Fibroblast of the conjunctiva (primary cell): ENCODE results near the gene UBASH3B.
"Not testable (repeated sequence)": the region's sequence is repeated elsewhere in the genome, so short reads cannot be mapped to it uniquely, and the experiment has no call there.

ENCODE experiments used
- DNase-seq: peaks from one replicate; pipeline ENCODE4 v3.0.0-alpha.2; 2010; ENCODE audit warnings: low read depth

The UBASH3B gene

DNA sequence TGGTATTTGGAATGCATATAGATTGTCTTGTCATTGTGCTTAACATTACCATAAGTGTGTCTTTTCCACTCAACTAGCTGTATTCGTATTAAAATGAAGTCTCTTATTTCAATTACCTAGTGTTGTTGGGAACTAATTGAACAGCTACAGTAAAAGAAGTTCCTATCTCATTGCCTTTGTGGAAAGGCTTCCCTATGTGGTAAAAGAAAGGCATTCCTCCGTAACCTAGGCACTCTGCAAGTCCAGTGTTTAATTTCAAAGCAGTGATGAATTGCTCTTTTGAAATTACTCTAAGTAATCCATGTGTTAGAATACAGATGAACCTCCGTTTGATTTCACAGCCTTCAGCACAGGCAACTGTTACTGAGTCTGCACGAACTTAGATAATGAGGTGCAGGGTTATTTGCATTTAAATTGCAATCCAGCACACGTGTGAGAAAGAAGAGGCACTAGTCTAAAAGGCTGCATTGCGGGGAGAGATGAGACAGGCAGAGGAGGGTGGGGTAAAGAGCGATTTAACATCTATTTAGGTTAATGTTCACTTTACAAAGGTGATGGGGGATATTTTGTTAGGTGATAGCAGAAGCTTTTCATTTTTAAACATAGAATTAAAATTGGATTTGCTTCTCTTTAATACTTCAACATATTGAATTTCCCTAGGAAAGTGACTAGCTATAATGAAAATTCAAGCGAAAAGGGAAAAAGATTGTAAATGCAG is 157.8 kb downstream of the UBASH3B start:
- DNase-seq: no peak

DNA sequence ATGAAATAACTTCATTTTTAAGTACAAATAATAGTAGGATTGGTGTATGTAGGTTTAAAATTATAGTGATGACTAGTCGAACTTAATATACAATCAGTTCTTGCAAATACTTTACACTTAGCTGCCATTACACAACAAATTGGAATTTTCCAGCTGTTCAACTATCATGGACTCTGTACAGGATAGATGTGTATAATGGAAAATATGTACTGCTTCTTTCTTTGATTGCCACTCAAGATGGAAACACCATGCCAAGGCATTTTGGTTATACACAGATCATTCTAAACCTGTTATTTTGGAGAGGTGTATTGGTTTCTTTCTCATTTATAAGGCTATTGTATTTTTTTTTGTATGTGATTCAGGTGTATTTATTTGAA is 158.4 kb downstream of the UBASH3B start:
- no peak for DNase-seq

DNA sequence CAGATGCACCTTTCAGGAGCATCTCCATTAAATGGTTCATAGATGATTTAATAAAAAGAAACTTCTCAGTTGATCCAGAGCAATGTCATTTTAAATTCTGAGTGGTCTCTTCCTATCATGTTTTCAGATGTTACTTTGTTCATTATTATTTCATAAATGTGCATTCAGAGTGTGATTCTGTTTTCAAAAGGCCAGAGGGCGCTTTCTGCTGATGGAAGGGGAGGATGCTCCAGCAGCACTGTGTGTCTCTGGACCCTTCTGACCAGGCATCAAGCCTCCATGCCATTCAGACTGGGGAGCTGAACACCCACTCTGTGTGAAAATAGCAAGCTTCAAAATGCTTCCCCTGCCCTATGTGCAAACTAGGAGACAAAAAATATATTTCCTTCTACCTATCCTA is 158.9 kb downstream of the UBASH3B start:
- no peak for DNase-seq

DNA sequence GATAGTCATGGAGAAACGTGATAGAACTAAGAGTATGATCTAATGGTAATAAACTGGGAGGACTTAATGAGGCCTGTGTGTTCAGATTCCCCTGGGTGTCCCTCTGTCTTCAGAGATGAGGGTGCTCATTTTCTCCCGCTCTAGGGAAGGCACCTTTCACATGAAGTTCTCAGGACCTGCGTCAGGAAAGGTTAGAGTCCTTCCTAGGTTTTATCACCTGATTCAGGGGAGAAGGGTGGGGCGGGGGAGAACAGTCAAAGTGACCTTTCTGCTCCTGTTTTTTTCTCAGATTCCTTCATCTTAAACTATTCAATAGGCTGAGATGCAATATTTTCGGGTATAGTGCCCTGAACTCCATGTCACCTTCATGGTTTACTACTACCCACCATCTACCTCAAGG is 160.4 kb downstream of the UBASH3B start:
- DNase-seq: no peak

DNA sequence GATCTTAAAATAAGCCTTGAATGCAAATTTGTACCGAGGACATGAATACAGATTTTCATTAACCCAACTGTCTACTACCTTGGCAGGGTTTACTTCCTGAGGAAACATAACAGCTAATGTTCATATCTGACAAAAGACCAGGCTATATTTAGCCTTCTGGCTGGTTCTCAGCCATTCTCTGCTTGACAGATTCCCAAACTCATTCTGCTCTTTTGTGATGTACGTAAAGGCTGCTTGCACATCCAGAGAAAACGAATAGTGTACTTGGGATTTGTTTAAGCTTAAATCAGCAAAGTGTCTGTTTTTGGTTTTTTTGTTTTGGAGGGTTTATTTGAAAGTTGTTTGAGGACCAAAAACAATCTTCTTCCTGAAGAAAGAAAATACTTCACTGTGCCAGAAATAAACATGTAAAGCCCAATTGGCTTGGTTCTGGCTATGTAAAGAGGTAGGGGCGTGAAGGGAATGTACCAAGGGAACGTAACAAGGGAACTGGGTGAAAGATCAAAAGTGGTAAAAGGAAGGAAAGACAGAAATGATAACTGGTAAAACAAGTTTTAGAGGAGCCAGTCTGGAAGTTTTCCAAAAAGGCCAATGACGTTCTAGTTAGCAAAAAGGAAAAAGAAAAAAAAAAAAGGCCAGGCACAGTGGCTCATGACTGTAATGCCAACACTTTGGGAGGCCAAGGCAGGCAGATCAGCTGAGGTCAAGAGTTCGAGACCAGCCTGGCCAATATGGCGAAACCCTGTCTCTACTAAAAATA is 161.4 kb downstream of the UBASH3B start:
- no peak for DNase-seq

DNA sequence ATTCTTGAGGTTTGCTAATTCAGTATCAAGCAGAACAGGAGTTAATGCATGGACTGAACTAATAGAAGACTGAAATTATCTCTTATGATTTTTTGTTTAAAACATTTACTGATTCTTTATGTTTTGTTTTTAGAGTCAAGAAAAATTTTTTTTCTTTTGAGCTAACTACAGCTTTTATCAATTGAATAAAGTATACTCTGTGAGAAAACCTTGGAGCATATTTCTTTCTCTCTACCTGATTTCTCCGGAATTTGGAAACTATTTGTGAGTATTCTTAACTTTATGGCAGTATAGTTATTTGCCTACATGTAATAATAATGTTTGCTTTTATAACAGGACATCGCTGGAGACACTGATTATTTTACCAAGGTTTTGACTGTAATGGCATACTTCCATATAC is 164.6 kb downstream of the UBASH3B start:
- no peak for DNase-seq

DNA sequence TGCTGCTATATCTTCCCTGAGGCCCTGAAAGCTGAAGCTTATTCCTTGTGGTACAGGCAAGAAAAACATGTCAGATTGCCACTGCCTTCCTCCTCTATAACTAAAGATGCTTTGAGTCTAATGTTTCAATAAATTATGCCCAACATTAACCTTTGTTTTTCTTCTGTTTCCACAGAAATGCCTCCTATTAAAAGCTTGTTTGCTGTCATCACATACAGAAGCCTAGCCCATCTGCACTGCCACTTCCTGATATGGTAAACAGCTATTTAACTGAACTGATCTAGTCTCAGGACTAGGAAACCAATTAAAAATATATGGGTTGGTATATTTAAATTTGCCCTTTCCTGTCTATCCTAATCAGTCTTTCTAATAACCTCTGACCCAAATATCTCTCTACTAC is 165.6 kb downstream of the UBASH3B start:
- no peak for DNase-seq

DNA sequence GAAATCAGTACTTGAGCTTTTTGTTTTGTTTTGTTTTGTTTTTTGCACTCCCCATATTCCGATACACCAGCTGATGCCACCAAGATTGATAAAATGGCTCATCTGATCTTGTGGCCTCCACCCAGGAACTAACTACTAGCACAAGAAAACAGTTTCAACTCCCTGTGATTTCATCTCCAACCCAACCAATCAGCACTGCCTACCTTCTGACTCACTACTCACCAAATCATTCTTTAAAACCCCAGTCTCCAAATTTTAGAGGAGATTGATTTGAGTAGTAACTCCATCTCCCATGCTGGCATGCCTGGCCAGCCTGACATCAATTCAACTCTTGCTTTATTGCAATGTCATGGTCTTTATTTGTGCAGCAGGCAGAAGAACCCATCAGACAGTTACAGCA is 166.7 kb downstream of the UBASH3B start:
- DNase-seq: no peak

DNA sequence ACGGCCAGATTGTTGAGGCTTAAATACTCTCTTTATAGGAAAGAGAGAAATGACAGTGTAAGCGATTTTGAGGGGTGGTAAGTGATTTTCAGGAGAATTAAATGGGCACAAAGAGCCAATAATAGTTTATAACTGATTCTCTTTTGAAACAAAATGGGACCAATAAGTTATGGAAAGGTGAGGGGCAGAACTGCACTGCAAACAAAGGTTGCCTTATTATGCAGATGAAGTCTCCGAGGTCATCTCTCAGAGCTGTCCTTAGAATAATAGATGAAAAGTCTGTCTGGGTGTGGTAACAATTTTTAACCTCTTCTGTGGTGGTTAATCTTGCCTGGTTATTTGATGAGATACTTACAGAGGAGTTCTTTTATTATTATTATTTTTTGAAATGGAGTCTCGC is 168.0 kb downstream of the UBASH3B start:
- DNase-seq: no peak

DNA sequence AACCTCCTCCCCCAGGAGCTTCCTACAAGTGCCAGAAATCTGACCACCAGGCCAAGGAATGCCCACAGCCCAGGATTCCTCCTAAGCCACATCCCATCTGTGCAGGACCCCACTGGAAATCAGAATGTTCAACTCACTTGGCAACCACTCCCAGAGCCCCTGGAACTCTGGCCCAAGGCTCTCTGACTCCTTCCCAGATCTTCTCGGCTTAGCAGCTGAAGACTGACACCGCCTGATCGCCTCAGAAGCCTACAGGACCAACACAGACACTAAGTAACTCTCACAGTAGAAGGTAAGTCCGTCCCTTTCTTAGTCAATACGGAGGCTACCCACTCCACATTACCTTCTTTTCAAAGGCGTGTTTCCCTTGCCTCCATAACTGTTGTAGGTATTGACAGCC is 173.8 kb downstream of the UBASH3B start:
- not testable (repeated sequence) for DNase-seq

DNA sequence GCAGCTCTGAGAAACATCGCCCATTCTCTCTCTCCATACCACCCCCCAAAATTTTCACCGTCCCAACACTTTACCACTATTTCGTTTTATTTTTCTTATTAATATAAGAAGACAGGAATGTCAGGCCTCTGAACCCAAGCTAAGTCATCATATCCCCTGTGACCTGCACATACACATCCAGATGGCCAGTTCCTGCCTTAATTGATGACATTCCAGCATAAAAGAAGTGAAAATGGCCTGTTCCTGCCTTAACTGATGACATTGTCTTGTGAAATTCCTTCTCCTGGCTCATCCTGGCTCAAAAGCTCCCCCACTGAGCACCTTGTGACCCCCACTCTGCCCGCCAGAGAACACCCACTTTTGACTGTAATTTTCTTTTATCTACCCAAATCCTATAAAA is 176.8 kb downstream of the UBASH3B start:
- DNase-seq: not testable (repeated sequence)

DNA sequence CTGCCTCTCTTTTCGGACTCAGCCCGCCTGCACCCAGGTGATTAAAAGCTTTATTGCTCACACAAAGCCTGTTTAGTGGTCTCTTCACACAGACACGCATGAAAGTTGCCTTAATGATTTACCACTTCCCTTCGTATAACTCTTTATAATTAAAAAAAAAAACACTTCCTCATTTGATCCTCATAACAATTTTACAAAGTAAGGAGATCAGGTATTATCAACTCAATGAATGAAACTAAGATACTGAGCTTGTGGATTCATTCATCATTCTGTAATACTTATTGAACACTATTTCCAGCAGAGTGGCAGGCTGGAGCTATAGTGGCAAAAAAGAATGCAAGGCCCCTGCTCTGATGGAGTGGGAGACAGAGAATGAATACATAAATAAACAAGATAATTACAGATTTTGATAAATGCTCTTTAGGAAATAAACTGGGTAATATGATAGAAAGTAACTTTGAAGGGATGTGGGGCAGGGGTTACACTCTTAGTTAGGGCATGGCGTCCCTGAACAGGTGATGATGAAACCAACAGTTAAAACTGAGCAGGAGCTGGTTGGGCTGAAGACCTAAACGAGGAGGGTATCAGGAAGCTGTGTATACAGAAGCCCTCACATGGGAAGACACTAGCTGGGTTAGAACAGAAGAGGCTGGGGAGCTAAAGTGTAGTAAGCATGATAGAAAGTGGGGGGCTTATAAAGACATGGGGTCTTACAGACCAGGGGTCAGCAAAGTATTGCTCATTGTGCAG is 177.4 kb downstream of the UBASH3B start:
- DNase-seq: no peak

DNA sequence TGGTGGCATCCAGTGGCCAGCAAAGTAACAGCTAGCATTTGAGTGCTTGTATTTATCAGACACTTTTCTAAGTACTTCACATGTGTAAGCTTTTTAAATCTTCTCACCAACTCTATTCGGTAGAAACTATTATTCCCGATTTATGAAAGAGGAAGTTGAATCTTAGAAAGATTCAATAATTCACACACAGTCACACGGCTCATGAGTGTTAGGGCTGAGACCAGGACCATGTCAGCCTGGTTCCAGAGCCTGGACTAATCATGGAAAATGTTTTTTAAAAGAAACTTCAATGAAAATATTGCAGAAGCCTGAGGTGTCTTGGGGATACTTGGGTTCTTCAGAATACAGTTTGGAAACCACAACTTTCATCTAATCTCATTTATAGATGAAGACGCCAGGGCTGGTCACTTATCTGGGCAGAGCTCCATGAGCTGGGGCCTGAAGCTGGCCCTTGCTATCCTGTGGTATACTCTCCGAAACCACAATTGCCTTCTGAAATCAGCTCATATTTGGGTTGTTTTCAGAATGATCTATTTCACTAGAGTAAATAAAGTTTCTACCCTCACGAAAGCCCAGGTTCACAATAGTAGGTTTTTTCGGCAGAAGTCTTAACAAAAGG is 178.4 kb downstream of the UBASH3B start:
- DNase-seq: no peak

DNA sequence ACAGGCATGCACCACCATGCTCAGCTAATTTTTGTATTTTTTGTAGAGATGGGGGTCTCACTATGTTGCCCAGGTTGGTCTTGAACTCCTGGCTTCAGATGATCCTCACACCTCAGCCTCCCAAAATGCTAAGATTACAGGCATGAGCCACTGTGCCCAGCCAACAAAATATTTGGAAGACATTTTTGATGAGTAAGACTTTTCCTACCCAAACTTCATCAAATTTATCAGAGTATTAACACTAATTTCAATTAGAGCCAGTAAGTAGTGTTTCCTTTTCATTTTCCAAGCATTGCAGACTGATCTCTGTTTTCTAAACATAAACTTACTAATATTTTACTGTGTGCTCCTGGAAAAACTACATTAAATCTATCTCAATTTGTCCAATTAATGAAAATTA is 181.4 kb downstream of the UBASH3B start:
- DNase-seq: no peak

DNA sequence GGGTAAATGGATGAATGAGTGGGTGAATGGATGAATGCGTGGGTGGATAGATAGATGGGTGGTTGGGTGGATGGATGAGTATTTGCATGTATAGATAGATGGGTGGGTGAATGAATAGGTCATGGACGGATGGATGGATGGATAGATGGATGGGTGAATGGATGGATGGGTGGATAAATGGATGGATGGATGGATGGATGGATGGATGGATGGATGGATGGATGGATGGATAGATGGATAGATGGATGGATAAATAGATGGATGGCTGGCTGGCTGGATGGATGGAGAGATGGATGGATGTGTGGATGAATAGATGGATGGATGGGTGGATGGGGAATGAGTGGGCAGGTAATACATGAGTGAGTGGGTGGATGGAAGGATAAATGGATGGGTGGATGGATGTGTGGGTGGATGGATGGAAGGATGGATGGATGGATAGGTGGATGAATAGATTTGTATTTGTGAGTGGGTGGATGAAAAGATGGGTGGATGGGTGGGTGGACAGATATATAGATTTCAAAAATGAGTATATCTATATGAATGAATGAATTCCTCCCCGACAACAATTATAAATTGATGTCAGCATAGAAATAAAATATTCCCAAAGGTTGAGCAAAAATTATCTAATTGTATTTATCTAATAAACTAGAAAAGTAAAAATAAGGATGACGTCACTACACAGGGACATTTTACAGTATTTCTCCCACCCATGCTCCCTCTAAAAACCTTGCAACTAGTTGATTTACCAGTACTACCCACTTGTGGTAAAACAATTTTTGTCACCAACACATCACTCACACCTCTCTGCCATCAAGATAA is 182.2 kb downstream of the UBASH3B start:
- no peak for DNase-seq

DNA sequence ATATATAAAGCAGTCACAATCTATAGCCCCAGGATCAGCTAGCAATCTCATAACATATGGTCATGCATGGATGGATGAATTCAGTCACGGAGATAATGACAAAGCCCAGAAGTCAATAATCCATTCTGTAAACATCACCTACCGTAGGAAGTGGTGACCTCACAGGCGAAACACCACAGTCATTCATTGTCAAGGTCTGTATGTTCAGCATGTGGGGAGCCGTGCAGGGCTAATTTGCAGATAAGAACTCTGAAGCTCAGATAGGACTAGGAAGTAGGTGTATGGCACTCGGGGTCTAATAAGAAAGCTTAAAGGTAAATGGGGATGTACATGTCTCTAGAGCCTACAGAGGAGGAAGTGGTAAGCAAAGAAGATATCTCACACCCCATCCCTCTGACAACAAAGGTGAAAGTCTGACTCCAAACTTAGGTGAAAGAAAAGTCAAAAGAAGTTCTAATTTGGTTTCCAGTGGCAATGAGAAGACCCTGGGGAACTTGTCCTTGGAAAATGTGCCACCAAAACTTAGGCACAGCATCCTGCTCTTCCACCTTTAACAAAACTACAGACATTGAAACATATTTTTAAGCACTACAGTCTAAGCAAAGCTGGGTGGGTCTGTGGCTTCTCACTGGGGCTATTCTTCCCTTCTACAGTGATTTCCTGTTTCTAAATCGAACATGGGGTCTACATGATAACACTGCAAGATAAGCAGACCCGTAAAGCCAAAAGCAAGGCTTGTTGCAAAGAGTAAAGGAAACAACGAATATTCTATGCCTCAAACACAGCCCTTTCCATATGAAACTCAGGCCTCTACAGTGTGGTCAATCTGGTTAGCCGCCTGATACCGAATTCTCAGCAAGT is 188.0 kb downstream of the UBASH3B start:
- DNase-seq: no peak

DNA sequence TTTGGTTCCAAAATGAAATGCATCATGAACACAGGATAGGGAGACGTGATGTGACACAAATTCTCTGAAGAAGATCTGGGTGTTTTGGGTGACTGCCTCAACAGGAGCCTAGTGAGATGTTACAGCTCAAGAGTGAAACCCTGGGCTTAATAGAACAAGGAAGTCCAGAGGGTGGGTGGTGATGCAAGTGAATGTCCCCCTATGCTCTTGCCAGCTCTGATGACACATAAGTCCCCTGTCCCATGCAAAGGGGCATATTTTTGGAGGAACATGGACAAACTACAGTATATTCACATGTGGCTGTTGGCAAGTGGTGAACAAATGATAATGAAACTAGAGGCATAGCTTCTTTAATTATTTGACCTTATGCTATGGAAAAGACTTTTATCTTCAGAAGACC is 191.9 kb downstream of the UBASH3B start:
- no peak for DNase-seq

DNA sequence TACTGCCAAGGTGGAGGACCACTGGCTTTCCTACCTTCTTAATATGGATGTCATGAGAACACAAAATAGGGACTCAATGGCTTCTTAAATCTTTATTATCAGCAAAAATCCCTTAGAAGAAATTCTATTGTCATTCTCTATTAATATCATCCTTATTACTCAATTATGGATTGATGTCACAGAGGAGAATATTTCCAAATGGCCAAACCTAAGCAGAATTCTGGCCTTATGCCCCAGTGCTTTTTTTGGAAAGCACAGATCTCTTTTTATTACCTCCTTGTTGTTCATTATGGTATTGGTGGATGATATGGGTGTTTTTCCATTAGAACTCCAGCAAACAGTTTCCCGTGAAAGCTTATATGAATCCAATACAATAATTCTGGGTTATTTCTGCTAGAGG is 192.7 kb downstream of the UBASH3B start:
- no peak for DNase-seq

DNA sequence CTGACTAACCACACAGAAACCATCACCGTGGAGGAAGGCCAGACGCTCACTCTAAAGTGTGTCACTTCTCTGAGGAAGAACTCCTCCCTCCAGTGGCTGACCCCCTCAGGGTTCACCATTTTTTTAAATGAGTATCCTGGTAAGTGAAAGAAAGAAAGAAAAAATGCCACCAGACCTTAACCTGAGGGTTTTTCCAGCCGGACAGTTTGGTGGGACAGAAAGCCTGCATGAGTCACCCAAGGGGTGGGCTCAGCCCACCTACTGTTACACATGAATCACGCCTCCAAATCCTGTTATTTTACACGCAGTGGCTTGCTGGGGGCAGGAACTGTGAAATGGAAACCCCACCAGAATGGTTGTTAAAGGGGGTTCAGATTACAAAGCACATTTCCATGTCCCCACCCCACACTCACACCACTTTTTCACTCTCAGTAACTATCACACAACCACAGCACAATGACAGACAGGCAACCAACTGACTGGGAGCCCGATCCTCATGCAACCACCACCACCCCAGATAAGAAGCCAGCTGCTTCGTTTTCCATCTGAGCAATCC is 194.6 kb downstream of the UBASH3B start:
- DNase-seq: no peak

DNA sequence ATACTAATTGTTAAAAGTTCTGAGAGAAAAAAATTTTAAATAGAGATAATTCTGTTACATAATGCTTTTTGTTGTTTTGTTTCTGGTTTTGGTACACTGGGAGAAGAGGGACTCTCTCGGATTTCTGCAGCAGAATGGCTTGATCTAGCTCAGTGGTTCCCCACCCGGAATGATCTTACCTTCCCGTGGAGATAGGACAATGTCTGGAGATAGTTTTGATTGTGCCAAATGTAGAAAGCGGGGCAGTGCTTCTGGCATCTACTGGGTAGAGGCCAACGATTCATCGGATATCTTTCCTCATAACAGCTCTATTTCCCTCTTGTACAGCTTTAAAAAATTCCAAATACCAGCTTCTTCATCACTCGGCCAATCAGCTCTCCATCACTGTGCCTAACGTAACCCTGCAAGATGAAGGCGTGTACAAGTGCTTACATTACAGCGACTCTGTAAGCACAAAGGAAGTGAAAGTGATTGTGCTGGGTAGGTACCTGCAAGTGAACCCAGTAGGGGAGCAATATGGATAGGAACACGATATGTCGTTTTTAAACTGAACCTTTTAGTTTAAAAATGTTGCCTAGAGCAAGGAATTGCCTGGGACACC is 195.9 kb downstream of the UBASH3B start:
- no peak for DNase-seq
